Measurements from ENCODE around the gene SLC25A52. TPM values are rescaled to one million over a fixed set of nuclear protein-coding genes. Genes with fewer than 3 reads are reported as not detected.

Gene SLC25A52
- total and polyA plus RNA-seq, 5 experiments from 2014 or later, result not detected

DNA sequence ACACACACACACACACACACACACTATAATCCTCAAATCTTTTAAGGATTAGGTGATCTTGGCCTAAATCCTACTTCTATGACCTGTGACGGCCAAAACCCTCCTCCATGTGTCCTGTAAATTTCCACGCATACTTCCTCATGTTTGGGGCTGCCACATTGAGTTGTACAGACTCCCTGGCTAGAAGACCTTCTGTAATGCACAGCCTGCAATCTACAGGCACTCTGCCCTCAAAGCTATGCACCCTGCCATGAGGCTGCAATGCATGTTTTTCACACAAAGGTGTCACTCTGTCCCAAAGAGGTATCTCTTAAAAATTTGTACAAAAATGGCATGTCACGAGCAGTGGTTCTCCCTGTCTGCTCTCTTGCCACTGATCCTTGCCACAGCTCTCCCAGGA is 49.9 kb downstream of the SLC25A52 start:
- Mint-ChIP-seq H3K4me3 (no peak overlapping the region), H3K36me3 (no peaks in the 10 kb centered on the region), H3K27ac (no peak overlapping the region), H3K27me3 (peaks cover 0 to 3% (median 0%) of the 10 kb centered on the region in 5 donors), H3K4me1 (no peaks in the 10 kb centered on the region), H3K9me3 (peaks cover 0 to 3% (median 0%) of the 10 kb centered on the region in 9 donors)
- DNase-seq (no peak), ATAC-seq (no peak)
- POLR2A ChIA-PET, result no interaction called here

Other genes starting within 250 kb of the SLC25A52 start
- not detected for gene TTR, start 169.0 kb downstream of the SLC25A52 start, total RNA-seq
- not detected for gene TTR, start 169.0 kb downstream of the SLC25A52 start, polyA plus RNA-seq
- under 1 TPM in 1 of 2 experiments, not detected in 1; 0.47 TPM for gene B4GALT6, start 76.3 kb downstream of the SLC25A52 start, total RNA-seq
- gene B4GALT6, start 76.3 kb downstream of the SLC25A52 start, polyA plus RNA-seq, result under 1 TPM in 2 of 3 donors, not detected in 1; 0.17 to 0.20 TPM
- 10 to 100 TPM; 60.2 to 62.7 TPM for gene TRAPPC8, start 182.2 kb upstream of the SLC25A52 start, total RNA-seq
- gene TRAPPC8, start 182.2 kb upstream of the SLC25A52 start, polyA plus RNA-seq, result 10 to 100 TPM; 13.2 to 18.6 (median 14.0) TPM

All from naive thymus-derived CD8-positive, alpha-beta T cell (primary cell).